Activated B cell treated with CpG ODN at 0.5 μM for 24 hours (primary cell): Measurements from ENCODE around the gene TRPV4. TPM values are rescaled to one million over a fixed set of nuclear protein-coding genes. Genes with fewer than 3 reads are reported as not detected.

Source experiments
- ATAC-seq: fragments of 200-7000 bp; cut with Tn5 transposase; one replicate; pipeline ENCODE4 v1.10.0; 2021; ENCODE audit warnings: low read depth, mild to moderate bottlenecking, moderate library complexity
- CTCF ChIA-PET: fragments of 350-600 bp; sonication (Branson Sonifier 250); formaldehyde crosslinking; loops from one replicate; lab custom pipeline; 2021; ENCODE audit warnings: antibody characterized with exemption; lab: Charles Lee
- POLR2A ChIA-PET: fragments of 350-600 bp; sonication (Branson Sonifier 250); formaldehyde crosslinking; loops from one replicate; lab custom pipeline; 2021; ENCODE audit warnings: antibody characterized with exemption; lab: Charles Lee
- DNase-seq: peaks from one replicate; pipeline ENCODE4 v3.0.0; 2022
- H3K27ac Mint-ChIP-seq: one replicate; pipeline ENCODE4 v1.8.0; 2020; ENCODE audit warnings: mixed read lengths
- H3K27me3 Mint-ChIP-seq: one replicate; pipeline ENCODE4 v1.8.0; 2021; ENCODE audit warnings: mixed read lengths
- H3K36me3 Mint-ChIP-seq: one replicate; pipeline ENCODE4 v1.8.0; 2021; ENCODE audit warnings: low read depth, mixed read lengths
- H3K4me1 Mint-ChIP-seq: one replicate; pipeline ENCODE4 v1.8.0; 2021; ENCODE audit warnings: mixed read lengths
- H3K4me3 Mint-ChIP-seq: one replicate; pipeline ENCODE4 v1.8.0; 2020; ENCODE audit warnings: mild to moderate bottlenecking, mixed read lengths
- H3K9me3 Mint-ChIP-seq: one replicate; pipeline ENCODE4 v1.8.0; 2020; ENCODE audit warnings: mixed read lengths
- intact Hi-C: fragments of 100-400 bp; cut with micrococcal nuclease; formaldehyde crosslinking; loops from one replicate; pipeline ENCODE4 v1.15.1; 2024
- total RNA-seq: library from RNA; stranded (reverse); gene quantifications from 2 replicates; pipeline ENCODE4 v1.2.3, GENCODE V29; 2022
- TF ChIP-seq, protein P1 (sequence below): fragments of 200-600 bp; IDR thresholded peaks from one replicate; pipeline ENCODE4 v1.8.0; 2022; ENCODE audit warnings: antibody characterized with exemption, mild to moderate bottlenecking

Gene TRPV4
- total RNA-seq, 1 donor from 2014 or later = not detected

DNA sequence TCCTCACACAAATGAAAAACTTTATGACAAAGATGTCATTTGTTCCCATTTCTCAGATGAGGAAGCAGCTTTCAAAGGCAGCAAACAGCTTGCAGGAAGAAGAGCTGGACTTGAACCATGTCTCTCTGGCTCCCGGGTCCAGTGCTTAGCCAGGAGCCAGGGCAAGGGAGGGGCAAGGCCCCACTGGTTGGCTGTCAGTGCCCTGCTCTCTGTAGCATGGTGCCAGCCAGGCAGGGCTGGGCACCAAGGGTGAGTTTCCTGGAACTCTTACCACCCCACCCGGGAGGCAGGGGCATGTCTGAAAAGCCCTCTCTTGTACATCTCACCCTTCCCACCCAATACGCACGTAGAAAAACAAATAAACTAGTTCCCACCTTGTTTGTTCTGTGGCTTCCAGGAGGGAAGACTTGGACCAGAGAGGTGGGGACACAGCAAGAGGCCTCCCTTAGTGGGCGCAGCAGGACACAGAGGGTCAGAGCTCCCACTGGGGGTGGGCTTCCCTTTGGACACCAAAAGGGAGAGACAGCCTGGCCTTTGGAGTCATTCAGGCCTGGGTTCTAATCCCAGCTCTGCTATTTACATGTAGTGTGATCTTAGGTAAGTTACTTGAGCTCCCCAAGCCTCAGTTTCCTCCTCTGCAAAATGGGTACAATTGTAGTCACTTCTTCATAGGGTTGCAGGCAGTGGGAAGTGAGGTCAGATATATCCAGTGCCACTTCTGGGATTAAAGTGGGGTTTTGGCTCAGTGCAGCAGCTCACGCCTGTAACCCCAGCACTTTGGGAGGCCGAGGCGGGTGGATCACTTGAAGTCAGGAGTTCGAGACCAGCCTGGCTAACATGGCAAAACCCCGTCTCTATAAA is 17.2 kb downstream of the TRPV4 start:
- DNase-seq = no peak
- H3K9me3 Mint-ChIP-seq = no peaks in the 10 kb centered on the region
- CTCF ChIA-PET = no interaction called here
- H3K4me3 Mint-ChIP-seq = no peak overlapping the region
- ATAC-seq = no peak
- H3K36me3 Mint-ChIP-seq = no peaks in the 10 kb centered on the region
- peaks cover 9% of the 10 kb centered on the region for H3K27me3 Mint-ChIP-seq
- TF ChIP-seq, protein P1, sequence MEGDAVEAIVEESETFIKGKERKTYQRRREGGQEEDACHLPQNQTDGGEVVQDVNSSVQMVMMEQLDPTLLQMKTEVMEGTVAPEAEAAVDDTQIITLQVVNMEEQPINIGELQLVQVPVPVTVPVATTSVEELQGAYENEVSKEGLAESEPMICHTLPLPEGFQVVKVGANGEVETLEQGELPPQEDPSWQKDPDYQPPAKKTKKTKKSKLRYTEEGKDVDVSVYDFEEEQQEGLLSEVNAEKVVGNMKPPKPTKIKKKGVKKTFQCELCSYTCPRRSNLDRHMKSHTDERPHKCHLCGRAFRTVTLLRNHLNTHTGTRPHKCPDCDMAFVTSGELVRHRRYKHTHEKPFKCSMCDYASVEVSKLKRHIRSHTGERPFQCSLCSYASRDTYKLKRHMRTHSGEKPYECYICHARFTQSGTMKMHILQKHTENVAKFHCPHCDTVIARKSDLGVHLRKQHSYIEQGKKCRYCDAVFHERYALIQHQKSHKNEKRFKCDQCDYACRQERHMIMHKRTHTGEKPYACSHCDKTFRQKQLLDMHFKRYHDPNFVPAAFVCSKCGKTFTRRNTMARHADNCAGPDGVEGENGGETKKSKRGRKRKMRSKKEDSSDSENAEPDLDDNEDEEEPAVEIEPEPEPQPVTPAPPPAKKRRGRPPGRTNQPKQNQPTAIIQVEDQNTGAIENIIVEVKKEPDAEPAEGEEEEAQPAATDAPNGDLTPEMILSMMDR = no peak
- no peak overlapping the region for H3K27ac Mint-ChIP-seq
- POLR2A ChIA-PET = no interaction called here
- H3K4me1 Mint-ChIP-seq = no peaks in the 10 kb centered on the region
- intact Hi-C loops = no loop called here

DNA sequence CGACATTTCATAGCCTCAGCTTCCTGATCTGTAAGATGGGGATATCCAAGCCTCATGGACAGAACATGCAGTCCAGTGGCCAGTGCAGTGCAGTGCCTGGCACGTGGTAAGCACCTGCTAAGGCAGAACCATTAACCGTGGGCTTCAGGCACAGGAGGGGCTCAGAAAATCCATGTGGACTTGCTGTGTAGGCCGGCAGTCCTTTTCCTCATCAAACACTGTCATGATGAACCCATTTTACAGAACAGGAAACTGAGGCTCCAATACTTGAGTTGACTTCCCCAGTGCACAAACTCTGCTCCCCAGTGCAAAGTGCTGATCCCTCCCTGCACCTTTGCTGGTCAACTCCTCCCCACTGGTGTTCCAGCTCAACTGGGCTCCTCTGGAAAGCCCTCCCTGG is 18.0 kb downstream of the TRPV4 start:
- ChIA-PET POLR2A (no interaction called here), CTCF (no interaction called here)
- no peak for DNase-seq
- Mint-ChIP-seq H3K27me3 (peaks cover 9% of the 10 kb centered on the region), H3K36me3 (no peaks in the 10 kb centered on the region), H3K9me3 (no peaks in the 10 kb centered on the region), H3K4me1 (no peaks in the 10 kb centered on the region), H3K4me3 (no peak overlapping the region), H3K27ac (no peak overlapping the region)
- ATAC-seq = no peak
- TF ChIP-seq, protein P1 = no peak
- intact Hi-C loops = no loop called here

DNA sequence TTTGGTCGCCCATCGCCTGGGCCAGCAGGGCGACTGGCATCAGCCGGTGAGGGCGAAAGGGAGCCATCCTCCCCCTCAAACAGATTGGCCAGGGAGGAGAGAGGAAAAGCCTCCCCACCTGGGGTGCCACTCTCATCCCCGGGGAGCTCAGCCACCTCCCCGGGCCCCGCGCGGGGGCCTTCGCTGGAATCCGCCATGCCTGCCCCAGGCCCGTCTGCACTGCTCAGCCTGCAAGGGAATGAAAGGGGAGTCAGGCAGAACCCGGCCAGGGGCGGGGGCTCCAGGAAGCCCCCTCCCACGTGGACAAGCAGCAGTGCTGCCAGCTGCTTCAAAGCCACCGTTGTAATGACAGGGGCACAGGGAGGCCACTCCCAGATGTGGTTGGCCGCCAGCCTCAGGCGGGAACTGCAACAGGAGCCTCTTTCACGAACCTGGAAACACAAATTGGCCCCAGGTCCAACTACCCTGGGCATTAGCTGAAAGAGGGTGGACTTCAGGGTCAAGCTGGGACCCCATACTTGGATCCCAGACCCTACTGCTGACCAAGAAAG is 18.5 kb downstream of the TRPV4 start:
- TF ChIP-seq, protein P1 = no peak
- POLR2A ChIA-PET = no interaction called here
- ATAC-seq = no peak
- no peaks in the 10 kb centered on the region for H3K4me1 Mint-ChIP-seq
- H3K4me3 Mint-ChIP-seq = no peak overlapping the region
- H3K27ac Mint-ChIP-seq = no peak overlapping the region
- no peak for DNase-seq
- H3K36me3 Mint-ChIP-seq = no peaks in the 10 kb centered on the region
- CTCF ChIA-PET = no interaction called here
- H3K9me3 Mint-ChIP-seq = no peaks in the 10 kb centered on the region
- H3K27me3 Mint-ChIP-seq = peaks cover 6% of the 10 kb centered on the region
- intact Hi-C loops = no loop called here

DNA sequence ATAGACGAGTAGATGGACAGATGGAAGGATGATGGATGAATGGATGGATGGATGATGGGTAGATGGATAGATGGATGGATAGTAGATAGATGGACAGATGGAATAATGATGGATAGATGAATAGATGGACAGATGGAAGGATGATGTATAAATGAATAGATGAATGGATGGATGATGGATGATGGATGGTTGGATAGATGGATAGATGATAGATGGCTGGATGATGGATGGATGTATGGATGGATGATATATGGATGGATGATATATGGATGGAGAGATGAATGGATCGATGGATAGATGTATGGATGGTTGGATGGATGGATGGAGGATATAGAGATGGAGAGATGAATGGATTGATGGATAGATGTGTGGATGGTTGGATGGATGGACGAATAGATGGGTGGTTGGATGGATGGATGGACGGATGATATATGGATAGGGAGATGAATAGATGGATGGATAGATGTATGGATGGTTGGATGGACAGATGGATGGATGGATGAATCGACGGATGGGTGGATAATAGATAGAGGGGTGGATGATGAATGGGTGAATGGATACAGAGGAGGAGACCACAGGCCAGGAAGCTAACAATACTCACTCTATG is 19.3 kb downstream of the TRPV4 start:
- H3K27me3 Mint-ChIP-seq = peaks cover 6% of the 10 kb centered on the region
- H3K27ac Mint-ChIP-seq = no peak overlapping the region
- DNase-seq (no peak), ATAC-seq (no peak)
- no peaks in the 10 kb centered on the region for H3K36me3 Mint-ChIP-seq
- ChIA-PET POLR2A (no interaction called here), CTCF (no interaction called here)
- H3K4me1 Mint-ChIP-seq = no peaks in the 10 kb centered on the region
- intact Hi-C loops = no loop called here
- no peaks in the 10 kb centered on the region for H3K9me3 Mint-ChIP-seq
- no peak overlapping the region for H3K4me3 Mint-ChIP-seq
- TF ChIP-seq, protein P1 = no peak

DNA sequence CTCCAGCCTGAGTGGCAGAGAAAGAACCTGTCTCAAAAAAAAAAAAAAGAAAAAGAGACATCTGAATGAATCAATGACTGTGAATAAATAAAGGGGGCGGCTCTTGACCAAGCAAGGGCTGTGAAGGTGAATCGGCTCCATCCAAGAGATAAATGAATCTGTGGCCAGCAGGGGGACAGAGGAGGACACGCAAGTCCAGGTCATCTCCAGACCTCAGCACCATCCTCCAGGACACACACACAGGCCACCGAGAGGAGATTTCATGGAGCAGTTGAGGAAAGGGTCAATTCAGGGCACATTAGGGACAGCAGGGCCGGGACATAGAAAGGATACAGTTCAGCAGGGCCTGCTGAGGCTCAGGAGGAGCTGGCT is 21.6 kb downstream of the TRPV4 start:
- no peak for ATAC-seq
- H3K4me1 Mint-ChIP-seq = no peaks in the 10 kb centered on the region
- POLR2A ChIA-PET = no interaction called here
- no peak for DNase-seq
- no peaks in the 10 kb centered on the region for H3K27me3 Mint-ChIP-seq
- H3K4me3 Mint-ChIP-seq = no peak overlapping the region
- no peaks in the 10 kb centered on the region for H3K36me3 Mint-ChIP-seq
- no peaks in the 10 kb centered on the region for H3K9me3 Mint-ChIP-seq
- TF ChIP-seq, protein P1 = no peak
- CTCF ChIA-PET = no interaction called here
- intact Hi-C loops = no loop called here
- no peak overlapping the region for H3K27ac Mint-ChIP-seq
